HEK293T (cell line): ENCODE measurements around the gene KRTAP5-9.

Experiments
- BHLHE40 ChIP-seq: fragments of 450-650 bp; IDR thresholded peaks from 2 replicates; pipeline ENCODE4 v1.6.1; 2016; ENCODE audit warnings: mild to moderate bottlenecking, moderate library complexity, borderline replicate concordance
- ELF4 ChIP-seq: fragments of 450-650 bp; IDR thresholded peaks from 2 replicates; pipeline ENCODE4 v1.6.1; 2017; ENCODE audit warnings: antibody characterized with exemption
- FOXA1 ChIP-seq: fragments of 450-650 bp; IDR thresholded peaks from 2 replicates; pipeline ENCODE4 v1.6.1; 2016; ENCODE audit warnings: mild to moderate bottlenecking
- FOXK2 ChIP-seq: fragments of 450-650 bp; IDR thresholded peaks from 2 replicates; pipeline ENCODE4 v1.6.1; 2016; ENCODE audit warnings: mild to moderate bottlenecking
- FOXM1 ChIP-seq: fragments of 450-650 bp; IDR thresholded peaks from 2 replicates; pipeline ENCODE4 v1.6.1; 2017; ENCODE audit warnings: mild to moderate bottlenecking, borderline replicate concordance
- HDGF ChIP-seq: fragments of 450-650 bp; IDR thresholded peaks from 2 replicates; pipeline ENCODE4 v1.6.1; 2017; ENCODE audit warnings: antibody characterized with exemption, borderline replicate concordance
- LEF1 ChIP-seq: fragments of 450-650 bp; IDR thresholded peaks from 2 replicates; pipeline ENCODE4 v1.6.1; 2017; ENCODE audit warnings: mild to moderate bottlenecking, borderline replicate concordance
- NFRKB ChIP-seq: fragments of 450-650 bp; IDR thresholded peaks from 2 replicates; pipeline ENCODE4 v1.6.1; 2016; ENCODE audit warnings: mild to moderate bottlenecking, moderate library complexity
- PKNOX1 ChIP-seq: fragments of 450-650 bp; IDR thresholded peaks from 2 replicates; pipeline ENCODE4 v1.6.1; 2016
- SP1 ChIP-seq: fragments of 450-650 bp; IDR thresholded peaks from 2 replicates; pipeline ENCODE4 v1.6.1; 2017
- TARDBP ChIP-seq: fragments of 450-650 bp; IDR thresholded peaks from 2 replicates; pipeline ENCODE4 v1.6.1; 2016
- ZNF384 ChIP-seq: fragments of 450-650 bp; IDR thresholded peaks from 2 replicates; pipeline ENCODE4 v1.6.1; 2016

GRCh38 chr11:71548120-71548519, at the start of gene KRTAP5-9:
- no peak for TF ChIP-seq FOXK2
- no peak for TF ChIP-seq FOXM1
- TF ChIP-seq SP1: no peak
- no peak for TF ChIP-seq TARDBP
- no peak for TF ChIP-seq ELF4
- TF ChIP-seq NFRKB: no peak
- TF ChIP-seq ZNF384: no peak
- no peak for TF ChIP-seq BHLHE40
- no peak for TF ChIP-seq HDGF
- TF ChIP-seq LEF1: no peak
- no peak for TF ChIP-seq PKNOX1
- TF ChIP-seq FOXA1: no peak
